Lower lobe of right lung (tissue), 2 donors: Measurements from ENCODE around the gene PACSIN2. TPM values are rescaled to one million over a fixed set of nuclear protein-coding genes. Genes with fewer than 3 reads are reported as not detected.

Experiments used
- ATAC-seq, 2 donors: fragments of 200-7000 bp; cut with Tn5 transposase; one replicate each; pipeline ENCODE4 v1.9.1; 2020 to 2022; ENCODE audit warnings: mild to moderate bottlenecking in 2 of 2, moderate library complexity in 2 of 2
- DNase-seq: peaks from one replicate; pipeline ENCODE4 v3.0.0-alpha.2; 2020
- H3K27ac ChIP-seq: fragments of 200-600 bp; one replicate; pipeline ENCODE4 v1.8.0; 2022
- H3K27me3 ChIP-seq: fragments of 200-600 bp; one replicate; pipeline ENCODE4 v1.8.0; 2022; ENCODE audit warnings: low read depth
- H3K36me3 ChIP-seq: fragments of 200-600 bp; one replicate; pipeline ENCODE4 v1.8.0; 2022; ENCODE audit warnings: mild to moderate bottlenecking
- H3K4me1 ChIP-seq: fragments of 200-600 bp; one replicate; pipeline ENCODE4 v1.8.0; 2022
- H3K4me3 ChIP-seq: fragments of 200-600 bp; one replicate; pipeline ENCODE4 v1.8.0; 2022; ENCODE audit warnings: mild to moderate bottlenecking
- H3K9me3 ChIP-seq: fragments of 200-600 bp; one replicate; pipeline ENCODE4 v1.8.0; 2022
- CTCF ChIP-seq: fragments of 200-600 bp; IDR thresholded peaks from one replicate; pipeline ENCODE4 v1.8.0; 2022; ENCODE audit warnings: antibody characterized with exemption, mild to moderate bottlenecking
- intact Hi-C: fragments of 100-400 bp; cut with DNase I; formaldehyde crosslinking; loops from one replicate; pipeline ENCODE4 v1.11.0; 2022
- total RNA-seq: library from RNA; stranded (reverse); fragmentation: NEBNext Ultra II Directional; extraction: Animal tissue kit (Norgen Biotek cat#: 25700); gene quantifications from one replicate; pipeline ENCODE4 v1.2.1, GENCODE V29; 2021
- donor health status: DM: no; HTN: yes; CAD: no; lungs with severe emphysema.

PACSIN2 gene
- total RNA-seq, 1 donor from 2014 or later, result 104 TPM

- Histone ChIP-seq H3K36me3 (no peaks in the 10 kb centered on the region), H3K9me3 (no peaks in the 10 kb centered on the region), H3K4me1 (no peaks in the 10 kb centered on the region), H3K27me3 (no peaks in the 10 kb centered on the region), H3K27ac (no peak overlapping the region), H3K4me3 (no peak overlapping the region)
- intact Hi-C loops, result no loop called here
- no peak for TF ChIP-seq CTCF
- ATAC-seq (no peak), DNase-seq (no peak)
These were observed 152.8 kb downstream of the PACSIN2 start for GRCh38 chr22:42862045-42862734.

GRCh38 chr22:42860968-42861367 lies 154.0 kb downstream of the PACSIN2 start:
- H3K9me3 ChIP-seq, result no peaks in the 10 kb centered on the region
- H3K27me3 ChIP-seq, result no peaks in the 10 kb centered on the region
- intact Hi-C loops, result no loop called here
- DNase-seq (no peak), ATAC-seq (no peak)
- H3K27ac ChIP-seq, result no peak overlapping the region
- H3K4me3 ChIP-seq, result no peak overlapping the region
- TF ChIP-seq CTCF, result no peak
- peaks cover under 1% of the 10 kb centered on the region for H3K4me1 ChIP-seq
- no peaks in the 10 kb centered on the region for H3K36me3 ChIP-seq

- Histone ChIP-seq H3K27ac (peak overlapping the region; percentile 97), H3K4me3 (peak overlapping the region; percentile 92)
- no peak for DNase-seq
These were observed 157.0 kb downstream of the PACSIN2 start for GRCh38 chr22:42857845-42858481.

GRCh38 chr22:42856865-42857704 lies 157.9 kb downstream of the PACSIN2 start, which contains the start of gene ARFGAP3:
Gene ARFGAP3, minus strand, starts transcription at chr22:42857273. Its CDS starts 91 bp downstream, at chr22:42857182.
- ATAC-seq (peak; percentile 98 to 99), DNase-seq (peak; percentile 96)
- no peaks in the 10 kb centered on the region for H3K9me3 ChIP-seq
- peaks cover 5% of the 10 kb centered on the region for H3K36me3 ChIP-seq
- intact Hi-C loops, result no loop called here
- no peak for TF ChIP-seq CTCF
- H3K4me1 ChIP-seq, result peaks cover 13% of the 10 kb centered on the region
- no peaks in the 10 kb centered on the region for H3K27me3 ChIP-seq
- peak within 1 kb of the TSS; percentile 97 for H3K27ac ChIP-seq
- H3K4me3 ChIP-seq, result peak within 1 kb of the TSS; percentile 92

More at GRCh38 chr22:42857845-42858481, 157.0 kb downstream of the PACSIN2 start:
- H3K36me3 ChIP-seq, result peaks cover 5% of the 10 kb centered on the region
- ATAC-seq, result no peak
- intact Hi-C loops, result no loop called here
- H3K4me1 ChIP-seq, result peaks cover 13% of the 10 kb centered on the region
- no peaks in the 10 kb centered on the region for H3K9me3 ChIP-seq
- no peaks in the 10 kb centered on the region for H3K27me3 ChIP-seq
- no peak for TF ChIP-seq CTCF

GRCh38 chr22:42856179-42856864 lies 158.6 kb downstream of the PACSIN2 start:
- intact Hi-C loops, result no loop called here
- peak; percentile 83 for DNase-seq
- Histone ChIP-seq H3K9me3 (no peaks in the 10 kb centered on the region), H3K36me3 (peaks cover 5% of the 10 kb centered on the region), H3K4me1 (peaks cover 13% of the 10 kb centered on the region), H3K27ac (peak overlapping the region; percentile 97), H3K27me3 (no peaks in the 10 kb centered on the region), H3K4me3 (peak overlapping the region; percentile 92)
- no peak for TF ChIP-seq CTCF
- ATAC-seq, result peak; percentile 50 to 58
